HG02973 (cell line): Measurements from ENCODE around the gene TAS2R41.

Experiments used
- ATAC-seq: cut with Tn5 transposase; IDR thresholded peaks from one replicate; pipeline ENCODE4 v1.9.1; 2021; ENCODE audit warnings: moderate library complexity; ENCODE audit not compliant: unreplicated experiment

TAS2R41 gene, protein sequence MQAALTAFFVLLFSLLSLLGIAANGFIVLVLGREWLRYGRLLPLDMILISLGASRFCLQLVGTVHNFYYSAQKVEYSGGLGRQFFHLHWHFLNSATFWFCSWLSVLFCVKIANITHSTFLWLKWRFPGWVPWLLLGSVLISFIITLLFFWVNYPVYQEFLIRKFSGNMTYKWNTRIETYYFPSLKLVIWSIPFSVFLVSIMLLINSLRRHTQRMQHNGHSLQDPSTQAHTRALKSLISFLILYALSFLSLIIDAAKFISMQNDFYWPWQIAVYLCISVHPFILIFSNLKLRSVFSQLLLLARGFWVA

GRCh38 chr7:143477501-143478150 is at the start of gene TAS2R41:
TAS2R41 (plus strand) TSS chr7:143477873; CDS start chr7:143477873, 0 bp downstream.
- no peak for ATAC-seq

DNA sequence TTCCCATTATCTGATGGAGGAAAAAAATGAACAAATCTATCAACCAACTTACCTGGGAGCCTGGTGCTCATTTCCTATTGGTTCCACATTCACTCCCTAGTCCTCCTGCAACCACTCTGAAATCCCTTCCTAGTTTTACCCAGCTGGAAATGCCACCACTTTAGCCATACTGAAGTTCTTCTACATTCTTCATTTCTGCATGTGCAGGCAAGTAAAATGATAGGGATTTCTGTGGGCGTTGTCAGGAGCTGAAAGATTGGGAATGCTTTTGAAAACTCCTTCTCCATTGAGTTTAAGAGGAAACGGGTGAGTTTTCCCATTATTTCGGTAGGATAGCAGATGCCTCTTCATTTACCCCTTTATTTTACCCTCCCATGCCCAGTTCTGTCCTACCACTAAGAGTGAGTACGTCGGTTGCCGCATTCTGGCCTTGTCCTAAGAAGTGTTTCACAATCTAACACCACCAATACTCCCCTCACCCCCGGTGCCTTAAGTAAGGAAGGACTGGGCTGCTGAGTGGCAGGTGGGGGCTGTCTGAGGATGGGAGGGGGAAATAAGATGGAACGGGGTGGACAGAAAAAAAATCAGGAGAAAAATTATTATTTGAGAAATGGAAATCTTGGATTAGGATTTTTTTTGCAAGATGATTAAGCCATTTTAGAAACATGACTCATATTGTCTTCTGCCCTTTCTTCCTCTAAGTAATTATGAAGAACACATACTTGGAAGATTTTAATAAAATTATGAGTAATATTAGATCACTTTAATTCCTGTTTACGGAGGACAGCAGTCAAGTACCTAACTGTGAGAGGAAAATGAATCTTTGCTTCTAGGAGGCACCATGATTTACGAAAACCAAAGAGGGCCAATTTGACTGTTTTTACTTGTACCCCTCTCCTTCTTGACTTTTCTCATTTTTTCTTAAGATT is 47.6 kb upstream of the TAS2R41 start:
- ATAC-seq: no peak

DNA sequence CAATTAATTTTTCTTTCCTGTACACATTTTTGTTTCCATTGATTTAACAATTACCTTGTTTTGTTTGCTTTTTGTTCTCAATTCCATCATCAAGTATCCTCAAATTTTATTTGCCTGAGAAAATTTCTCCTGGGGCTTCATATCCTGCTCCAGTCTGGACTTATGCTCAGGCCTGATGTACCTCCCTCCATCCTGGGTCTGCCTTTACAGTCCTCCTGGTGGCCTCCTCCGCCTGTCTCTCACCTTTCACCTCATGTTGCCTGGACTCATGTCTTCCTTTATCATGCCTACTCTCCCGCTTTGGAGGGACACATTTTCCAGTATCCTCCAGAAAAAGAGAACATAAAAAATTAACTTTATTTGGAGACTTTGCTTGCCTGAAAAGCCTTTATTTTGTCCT is 46.6 kb upstream of the TAS2R41 start:
- ATAC-seq: no peak

DNA sequence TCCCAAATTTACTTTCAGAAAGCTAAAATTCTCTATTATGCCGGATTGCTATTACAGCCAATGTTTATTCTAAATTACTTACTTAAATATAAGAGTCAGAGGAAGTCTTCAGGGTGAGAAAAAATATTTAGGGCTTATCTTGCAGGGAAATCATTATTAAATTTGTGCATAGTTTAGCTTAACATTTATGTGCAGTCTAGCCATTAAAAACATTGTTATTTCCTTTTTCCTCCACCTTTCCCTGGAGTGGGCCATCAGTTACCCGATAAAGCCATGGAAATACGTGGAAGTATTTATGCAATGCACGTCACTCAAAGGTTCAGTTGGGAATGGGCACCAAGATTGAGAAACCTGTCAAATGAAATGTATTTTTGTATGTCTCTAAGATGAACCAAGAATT is 43.9 kb upstream of the TAS2R41 start:
- ATAC-seq: no peak

DNA sequence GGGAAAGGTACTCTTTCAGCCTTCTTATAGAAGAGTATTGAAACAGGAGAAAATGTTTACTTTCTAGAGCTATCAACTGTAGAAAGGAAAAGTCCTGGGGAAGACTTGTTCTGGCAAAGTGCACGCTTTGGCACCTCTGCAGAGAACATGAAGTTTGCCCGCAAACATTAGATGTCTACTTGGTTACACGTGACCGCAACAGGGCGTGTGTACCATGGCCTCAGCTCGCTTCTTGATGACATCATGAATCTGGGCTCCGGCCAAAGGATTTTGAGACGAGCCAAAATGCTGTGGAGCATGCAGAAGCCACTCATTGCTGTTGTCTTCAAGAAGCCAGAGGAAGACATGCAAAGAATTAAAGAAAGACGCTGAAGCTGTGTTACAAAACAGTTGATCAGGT is 43.0 kb upstream of the TAS2R41 start:
- no peak for ATAC-seq

DNA sequence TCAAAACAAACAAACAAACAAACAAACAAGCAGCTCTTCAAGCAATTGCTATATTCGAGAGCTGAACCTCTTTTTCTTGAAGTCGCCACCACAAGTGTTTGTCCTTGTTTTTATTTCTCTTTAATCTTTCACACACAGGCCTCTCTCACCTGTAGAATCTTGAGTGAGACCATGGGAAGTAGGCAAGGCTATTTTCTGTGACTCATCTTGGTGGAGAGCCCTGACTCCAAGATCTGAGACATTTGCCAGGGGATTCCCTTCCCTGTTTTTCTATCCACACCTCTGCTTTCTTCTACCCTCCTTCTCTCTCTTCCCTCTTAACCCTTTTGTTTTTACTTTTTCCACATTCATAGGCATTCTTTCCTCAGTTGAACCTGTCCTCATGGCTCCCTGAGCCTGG is 42.4 kb upstream of the TAS2R41 start:
- no peak for ATAC-seq

- ATAC-seq: peak; percentile 86
These were observed 41.2 kb upstream of the TAS2R41 start for GRCh38 chr7:143436325-143436946.

- ATAC-seq: no peak
These were observed 40.1 kb upstream of the TAS2R41 start for GRCh38 chr7:143437578-143437977.

DNA sequence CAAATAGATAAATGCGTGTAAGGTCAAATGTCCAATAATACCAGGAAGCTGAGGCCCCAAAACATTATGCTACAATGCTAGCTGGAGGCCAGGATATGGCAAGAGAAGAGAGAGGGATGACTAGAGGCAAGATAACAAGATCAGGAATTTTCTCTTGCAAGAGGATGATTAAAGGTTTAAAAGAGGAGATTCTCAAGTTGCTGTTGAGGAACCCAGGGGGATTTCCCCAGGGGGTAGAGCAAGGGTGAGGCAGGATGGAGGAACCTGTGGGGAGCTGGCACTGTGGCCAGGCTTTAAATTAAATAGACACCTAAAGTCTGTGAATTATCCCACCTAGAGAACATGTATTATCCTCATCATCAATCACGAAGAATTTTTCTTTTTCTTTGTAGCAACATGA is 37.8 kb upstream of the TAS2R41 start:
- ATAC-seq: no peak

GRCh38 chr7:143443153-143443552 is 34.5 kb upstream of the TAS2R41 start, which contains the start of gene TAS2R60:
TAS2R60 (plus strand) TSS chr7:143443453; CDS start chr7:143443453, 0 bp downstream.
- no peak for ATAC-seq

GRCh38 chr7:143444063-143444782 is 33.5 kb upstream of the TAS2R41 start:
- no peak for ATAC-seq

GRCh38 chr7:143444785-143445184 is 32.9 kb upstream of the TAS2R41 start:
- no peak for ATAC-seq

GRCh38 chr7:143447466-143447865 is 30.2 kb upstream of the TAS2R41 start:
- ATAC-seq: no peak

DNA sequence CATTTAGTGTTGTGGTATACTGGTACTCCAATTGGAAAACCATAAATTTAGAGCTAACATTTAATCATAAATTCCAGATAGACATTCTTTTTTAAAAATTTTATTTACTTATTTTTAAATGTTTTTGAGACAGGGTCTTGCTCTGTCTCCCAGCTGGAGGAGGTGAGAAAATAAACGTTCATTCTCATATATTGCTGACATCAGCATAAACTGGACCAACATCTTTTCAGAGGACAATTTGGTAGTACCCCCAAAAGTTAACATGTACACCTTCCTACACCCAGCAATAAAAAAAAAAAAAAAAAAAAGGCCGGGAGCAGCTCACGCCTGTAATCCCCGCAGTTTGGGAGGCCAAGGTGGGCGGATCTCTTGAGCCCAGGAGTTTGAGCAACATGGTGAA is 29.2 kb upstream of the TAS2R41 start:
- ATAC-seq: no peak

GRCh38 chr7:143449793-143450192 is 27.9 kb upstream of the TAS2R41 start:
- no peak for ATAC-seq

DNA sequence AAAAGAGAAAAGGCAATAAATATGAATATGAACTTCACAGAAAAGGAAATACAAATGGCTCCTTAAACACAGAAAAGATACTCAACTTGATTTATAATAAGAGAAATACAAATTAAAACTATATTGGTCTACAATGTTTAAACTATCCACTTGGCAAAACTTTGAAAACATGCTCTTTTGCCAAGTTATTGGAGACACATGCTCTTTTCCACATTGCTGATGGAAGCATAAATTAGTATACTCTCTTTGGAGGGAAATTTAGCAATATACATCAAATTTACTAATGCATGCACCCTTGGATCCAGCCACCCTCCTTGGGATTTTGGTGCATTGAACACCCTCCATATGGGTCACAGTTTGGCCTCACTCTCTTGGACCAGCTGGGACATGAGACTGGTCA is 26.6 kb upstream of the TAS2R41 start:
- no peak for ATAC-seq

- ATAC-seq: no peak
These were observed 25.9 kb upstream of the TAS2R41 start for GRCh38 chr7:143451746-143452145.

DNA sequence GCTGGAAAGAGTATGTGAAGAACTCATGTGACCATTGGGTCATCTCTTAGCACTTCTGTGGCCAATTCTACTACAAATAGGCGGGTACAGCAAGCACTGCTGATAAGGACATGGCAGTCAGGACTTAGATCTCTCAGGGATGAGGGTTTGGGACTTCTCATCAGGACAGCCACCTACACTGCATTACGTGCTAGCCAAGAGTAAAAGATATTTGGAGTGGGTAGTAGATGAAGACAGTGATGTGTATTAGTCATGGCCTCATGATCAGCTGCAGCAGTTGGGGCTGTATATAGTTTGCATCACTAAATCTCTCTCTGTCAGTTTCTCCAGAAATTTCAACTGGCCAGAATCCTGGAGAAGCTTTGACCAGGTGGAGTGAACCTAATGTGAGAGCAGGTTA is 25.2 kb upstream of the TAS2R41 start:
- ATAC-seq: no peak

DNA sequence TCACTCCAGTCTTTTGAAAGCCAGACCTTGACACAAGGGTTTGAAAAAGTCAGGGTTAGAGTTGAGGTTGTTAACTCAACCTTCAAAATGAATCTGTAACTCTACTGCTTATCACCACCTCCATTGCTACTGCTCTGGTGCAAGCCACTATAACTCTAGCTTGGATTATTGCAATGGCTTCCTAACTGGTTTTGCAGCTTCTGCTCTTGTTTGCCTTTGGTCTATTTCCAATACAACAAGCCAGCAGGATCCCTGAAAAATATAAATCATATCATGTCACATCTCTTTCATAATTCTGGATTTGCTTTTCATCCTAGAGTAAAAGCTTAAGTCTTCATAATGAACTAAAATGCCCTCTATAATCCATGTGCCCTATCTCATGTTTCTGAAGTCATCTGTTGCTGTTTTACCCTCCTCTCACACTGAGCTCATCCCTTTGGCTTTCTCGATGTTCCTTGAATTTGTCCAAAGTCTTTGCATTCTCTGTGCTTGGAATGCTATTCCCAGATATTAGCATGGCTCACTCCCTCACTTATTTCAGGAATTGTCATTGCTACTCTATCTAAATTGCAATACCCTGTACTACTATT is 23.5 kb upstream of the TAS2R41 start:
- ATAC-seq: no peak

DNA sequence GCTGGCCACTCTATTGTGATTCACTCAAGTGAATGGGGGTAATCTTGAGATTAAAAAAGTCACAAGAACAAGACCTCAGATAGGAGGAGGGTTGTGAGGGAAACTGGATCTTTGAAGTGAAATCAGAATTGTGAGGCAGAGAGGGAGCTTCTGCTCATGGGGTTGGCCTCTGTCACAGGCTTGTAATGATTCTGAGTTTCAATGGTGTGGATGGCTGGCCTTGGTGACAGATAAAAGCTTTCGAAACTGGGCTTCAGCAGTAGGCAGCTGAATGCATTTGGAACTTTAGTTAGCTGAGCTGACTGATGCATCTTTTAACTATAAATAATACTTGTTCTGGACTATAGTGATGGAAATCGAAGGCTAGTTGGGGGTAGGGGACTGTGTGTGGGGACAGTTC is 22.2 kb upstream of the TAS2R41 start:
- ATAC-seq: no peak
